MM.1S (cell line): ENCODE measurements around the gene CARMIL1.

ENCODE experiments used
- DNase-seq: peaks from one replicate; pipeline ENCODE4 v3.0.0-alpha.2; 2015
- H2AFZ ChIP-seq: fragments of 300-600 bp; sonication (generic); 2 replicates; pipeline ENCODE4 v1.6.0; 2016; ENCODE audit warnings: antibody characterized with exemption, low read length
- H3F3A ChIP-seq: fragments of 300-600 bp; sonication (generic); 2 replicates; pipeline ENCODE4 v1.6.1; 2016; ENCODE audit warnings: mild to moderate bottlenecking, antibody characterized with exemption, low read length, moderate library complexity, mixed read lengths; ENCODE audit not compliant: insufficient read depth
- H3K27ac ChIP-seq: fragments of 300-600 bp; sonication (generic); 2 replicates; pipeline ENCODE4 v1.5.1; 2016; ENCODE audit warnings: mild to moderate bottlenecking, low read length
- H3K27me3 ChIP-seq: fragments of 300-600 bp; sonication (generic); replicated peaks from 2 replicates; pipeline ENCODE4 v1.6.0; 2016; ENCODE audit warnings: low read length; ENCODE audit not compliant: insufficient read depth
- H3K36me3 ChIP-seq: fragments of 300-600 bp; sonication (generic); replicated peaks from 2 replicates; pipeline ENCODE4 v1.6.1; 2016; ENCODE audit warnings: mild to moderate bottlenecking, low read length, mixed read lengths; ENCODE audit not compliant: insufficient read depth
- H3K4me1 ChIP-seq: fragments of 300-600 bp; sonication (generic); 2 replicates; pipeline ENCODE4 v1.6.1; 2016; ENCODE audit warnings: low read length, mixed read lengths
- H3K4me2 ChIP-seq: fragments of 300-600 bp; sonication (generic); 2 replicates; pipeline ENCODE4 v1.6.0; 2016; ENCODE audit warnings: low read depth, low read length
- H3K4me3 ChIP-seq: fragments of 300-600 bp; sonication (generic); 2 replicates; pipeline ENCODE4 v1.5.1; 2016; ENCODE audit warnings: low read length, mixed read lengths
- H3K79me2 ChIP-seq: fragments of 300-600 bp; sonication (generic); 2 replicates; pipeline ENCODE4 v1.6.1; 2016; ENCODE audit warnings: mixed run types, low read length, mixed read lengths
- H3K9ac ChIP-seq: fragments of 300-600 bp; sonication (generic); 2 replicates; pipeline ENCODE4 v1.6.1; 2016; ENCODE audit warnings: low read length, mixed read lengths
- H3K9me2 ChIP-seq: fragments of 300-600 bp; sonication (generic); replicated peaks from 2 replicates; pipeline ENCODE4 v1.6.1; 2016; ENCODE audit warnings: mild to moderate bottlenecking, low read length, mixed read lengths; ENCODE audit not compliant: insufficient read depth
- H3K9me3 ChIP-seq: fragments of 300-600 bp; sonication (generic); replicated peaks from 2 replicates; pipeline ENCODE4 v1.6.1; 2016; ENCODE audit warnings: mild to moderate bottlenecking, low read length, mixed read lengths; ENCODE audit not compliant: insufficient read depth
- H4K20me1 ChIP-seq: fragments of 300-600 bp; sonication (generic); 2 replicates; pipeline ENCODE4 v1.6.1; 2016; ENCODE audit warnings: mild to moderate bottlenecking, low read length, moderate library complexity, mixed read lengths; ENCODE audit not compliant: insufficient read depth
- EZH2 ChIP-seq: fragments of 300-600 bp; sonication (generic); optimal IDR thresholded peaks from 2 replicates; pipeline ENCODE3; 2017; ENCODE audit warnings: low read depth, mild to moderate bottlenecking, antibody characterized with exemption, low read length, mixed read lengths
- EZH2phosphoT487 ChIP-seq: fragments of 300-600 bp; sonication (generic); IDR thresholded peaks from 2 replicates; pipeline ENCODE4 v1.6.1; 2018; ENCODE audit warnings: antibody characterized with exemption, low read length
- TF ChIP-seq, protein P1 (sequence below): fragments of 300-600 bp; sonication (generic); IDR thresholded peaks from 2 replicates; pipeline ENCODE4 v1.5.1; 2016; ENCODE audit warnings: antibody characterized with exemption, low read length, mixed read lengths

CARMIL1 gene

GRCh38 chr6:25497383-25498040 is 218.3 kb downstream of the CARMIL1 start:
- no peaks in the 10 kb centered on the region for H3K9me2 ChIP-seq
- H3K4me1 ChIP-seq, result no peaks in the 10 kb centered on the region
- H3K4me3 ChIP-seq, result no peak overlapping the region
- no peak overlapping the region for H2AFZ ChIP-seq
- H3K27me3 ChIP-seq, result no peaks in the 10 kb centered on the region
- no peak for DNase-seq
- H3K9ac ChIP-seq, result no peak overlapping the region
- no peaks in the 10 kb centered on the region for H4K20me1 ChIP-seq
- no peaks in the 10 kb centered on the region for H3K79me2 ChIP-seq
- H3K27ac ChIP-seq, result no peak overlapping the region
- H3K9me3 ChIP-seq, result no peaks in the 10 kb centered on the region
- H3F3A ChIP-seq, result no peaks in the 10 kb centered on the region
- no peak overlapping the region for H3K4me2 ChIP-seq
- TF ChIP-seq, protein P1, sequence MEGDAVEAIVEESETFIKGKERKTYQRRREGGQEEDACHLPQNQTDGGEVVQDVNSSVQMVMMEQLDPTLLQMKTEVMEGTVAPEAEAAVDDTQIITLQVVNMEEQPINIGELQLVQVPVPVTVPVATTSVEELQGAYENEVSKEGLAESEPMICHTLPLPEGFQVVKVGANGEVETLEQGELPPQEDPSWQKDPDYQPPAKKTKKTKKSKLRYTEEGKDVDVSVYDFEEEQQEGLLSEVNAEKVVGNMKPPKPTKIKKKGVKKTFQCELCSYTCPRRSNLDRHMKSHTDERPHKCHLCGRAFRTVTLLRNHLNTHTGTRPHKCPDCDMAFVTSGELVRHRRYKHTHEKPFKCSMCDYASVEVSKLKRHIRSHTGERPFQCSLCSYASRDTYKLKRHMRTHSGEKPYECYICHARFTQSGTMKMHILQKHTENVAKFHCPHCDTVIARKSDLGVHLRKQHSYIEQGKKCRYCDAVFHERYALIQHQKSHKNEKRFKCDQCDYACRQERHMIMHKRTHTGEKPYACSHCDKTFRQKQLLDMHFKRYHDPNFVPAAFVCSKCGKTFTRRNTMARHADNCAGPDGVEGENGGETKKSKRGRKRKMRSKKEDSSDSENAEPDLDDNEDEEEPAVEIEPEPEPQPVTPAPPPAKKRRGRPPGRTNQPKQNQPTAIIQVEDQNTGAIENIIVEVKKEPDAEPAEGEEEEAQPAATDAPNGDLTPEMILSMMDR, result no peak
- H3K36me3 ChIP-seq, result no peaks in the 10 kb centered on the region

GRCh38 chr6:25498505-25498904 is 219.3 kb downstream of the CARMIL1 start:
- no peaks in the 10 kb centered on the region for H3K27me3 ChIP-seq
- H3F3A ChIP-seq, result no peaks in the 10 kb centered on the region

GRCh38 chr6:25499615-25500235 is 220.6 kb downstream of the CARMIL1 start:
- H2AFZ ChIP-seq, result no peak overlapping the region
- no peaks in the 10 kb centered on the region for H3K36me3 ChIP-seq
- no peak overlapping the region for H3K27ac ChIP-seq
- H4K20me1 ChIP-seq, result no peaks in the 10 kb centered on the region
- DNase-seq, result no peak
- no peaks in the 10 kb centered on the region for H3K4me1 ChIP-seq
- H3F3A ChIP-seq, result no peaks in the 10 kb centered on the region
- no peak overlapping the region for H3K4me2 ChIP-seq
- no peak overlapping the region for H3K9ac ChIP-seq
- no peaks in the 10 kb centered on the region for H3K9me2 ChIP-seq
- no peaks in the 10 kb centered on the region for H3K9me3 ChIP-seq
- H3K27me3 ChIP-seq, result no peaks in the 10 kb centered on the region
- no peak for TF ChIP-seq EZH2
- TF ChIP-seq, protein P1, result no peak
- no peak for TF ChIP-seq EZH2phosphoT487
- no peak overlapping the region for H3K4me3 ChIP-seq
- H3K79me2 ChIP-seq, result no peaks in the 10 kb centered on the region

More at GRCh38 chr6:25498505-25498904, 219.3 kb downstream of the CARMIL1 start:
- no peaks in the 10 kb centered on the region for H3K9me3 ChIP-seq
- H3K4me3 ChIP-seq, result no peak overlapping the region
- H3K4me1 ChIP-seq, result no peaks in the 10 kb centered on the region
- H3K79me2 ChIP-seq, result no peaks in the 10 kb centered on the region
- no peak overlapping the region for H2AFZ ChIP-seq
- no peak overlapping the region for H3K27ac ChIP-seq
- no peaks in the 10 kb centered on the region for H4K20me1 ChIP-seq
- TF ChIP-seq, protein P1, result no peak
- TF ChIP-seq EZH2 (no peak), EZH2phosphoT487 (no peak)
- H3K36me3 ChIP-seq, result no peaks in the 10 kb centered on the region
- H3K4me2 ChIP-seq, result no peak overlapping the region
- H3K9ac ChIP-seq, result no peak overlapping the region
- no peaks in the 10 kb centered on the region for H3K9me2 ChIP-seq
- no peak for DNase-seq
